ENCODE measurements around the gene PSMB7.

DNA sequence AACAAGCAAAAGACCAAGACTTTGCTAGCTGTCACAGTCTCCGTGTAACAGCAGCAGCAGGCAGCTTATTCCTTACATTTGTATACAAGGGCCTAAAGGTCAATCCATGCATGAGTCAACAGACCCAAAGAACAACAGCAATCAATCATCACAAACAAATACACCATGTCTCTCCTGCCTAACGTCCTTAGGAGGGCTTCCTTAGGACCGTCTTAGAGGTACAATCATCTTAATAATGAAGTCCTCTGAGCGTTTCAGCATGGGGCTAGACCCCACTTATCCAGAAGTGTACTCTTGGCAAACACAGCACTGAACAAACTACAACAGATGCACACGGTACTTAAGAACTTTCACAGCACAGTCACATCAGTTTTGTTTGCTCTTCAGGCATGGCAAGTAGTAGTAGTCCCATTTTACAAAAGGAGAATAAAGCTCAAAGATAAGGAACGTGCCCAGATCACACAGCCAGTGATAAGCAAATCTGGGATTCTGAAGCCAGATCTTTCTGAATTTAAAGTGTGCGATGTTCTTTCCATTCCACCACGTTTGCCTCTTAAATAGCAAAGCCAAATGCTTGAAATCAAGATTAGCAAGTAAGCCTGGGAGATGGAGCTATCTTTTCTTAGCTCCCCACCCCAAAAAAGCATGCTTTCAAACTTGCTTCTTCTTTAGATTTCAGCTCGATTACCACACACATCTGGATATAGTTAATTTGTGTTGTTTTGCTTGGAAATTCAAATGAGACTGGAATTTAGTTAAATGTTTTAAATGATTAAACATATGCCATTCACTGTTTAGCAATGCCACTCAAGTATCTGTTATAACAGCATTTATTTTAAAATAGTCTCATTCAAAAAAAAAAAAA, 24.2 kb downstream of the PSMB7 start:
- TF ChIP-seq EP300 (IDR thresholded peaks at IDR 0.05) (no peak), POLR2A (IDR thresholded peaks at IDR 0.05) (no peak)
- TF ChIP-seq, protein P1, sequence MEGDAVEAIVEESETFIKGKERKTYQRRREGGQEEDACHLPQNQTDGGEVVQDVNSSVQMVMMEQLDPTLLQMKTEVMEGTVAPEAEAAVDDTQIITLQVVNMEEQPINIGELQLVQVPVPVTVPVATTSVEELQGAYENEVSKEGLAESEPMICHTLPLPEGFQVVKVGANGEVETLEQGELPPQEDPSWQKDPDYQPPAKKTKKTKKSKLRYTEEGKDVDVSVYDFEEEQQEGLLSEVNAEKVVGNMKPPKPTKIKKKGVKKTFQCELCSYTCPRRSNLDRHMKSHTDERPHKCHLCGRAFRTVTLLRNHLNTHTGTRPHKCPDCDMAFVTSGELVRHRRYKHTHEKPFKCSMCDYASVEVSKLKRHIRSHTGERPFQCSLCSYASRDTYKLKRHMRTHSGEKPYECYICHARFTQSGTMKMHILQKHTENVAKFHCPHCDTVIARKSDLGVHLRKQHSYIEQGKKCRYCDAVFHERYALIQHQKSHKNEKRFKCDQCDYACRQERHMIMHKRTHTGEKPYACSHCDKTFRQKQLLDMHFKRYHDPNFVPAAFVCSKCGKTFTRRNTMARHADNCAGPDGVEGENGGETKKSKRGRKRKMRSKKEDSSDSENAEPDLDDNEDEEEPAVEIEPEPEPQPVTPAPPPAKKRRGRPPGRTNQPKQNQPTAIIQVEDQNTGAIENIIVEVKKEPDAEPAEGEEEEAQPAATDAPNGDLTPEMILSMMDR (IDR thresholded peaks at IDR 0.05): no peak
